ENCODE results near the gene LIMS1.

DNA sequence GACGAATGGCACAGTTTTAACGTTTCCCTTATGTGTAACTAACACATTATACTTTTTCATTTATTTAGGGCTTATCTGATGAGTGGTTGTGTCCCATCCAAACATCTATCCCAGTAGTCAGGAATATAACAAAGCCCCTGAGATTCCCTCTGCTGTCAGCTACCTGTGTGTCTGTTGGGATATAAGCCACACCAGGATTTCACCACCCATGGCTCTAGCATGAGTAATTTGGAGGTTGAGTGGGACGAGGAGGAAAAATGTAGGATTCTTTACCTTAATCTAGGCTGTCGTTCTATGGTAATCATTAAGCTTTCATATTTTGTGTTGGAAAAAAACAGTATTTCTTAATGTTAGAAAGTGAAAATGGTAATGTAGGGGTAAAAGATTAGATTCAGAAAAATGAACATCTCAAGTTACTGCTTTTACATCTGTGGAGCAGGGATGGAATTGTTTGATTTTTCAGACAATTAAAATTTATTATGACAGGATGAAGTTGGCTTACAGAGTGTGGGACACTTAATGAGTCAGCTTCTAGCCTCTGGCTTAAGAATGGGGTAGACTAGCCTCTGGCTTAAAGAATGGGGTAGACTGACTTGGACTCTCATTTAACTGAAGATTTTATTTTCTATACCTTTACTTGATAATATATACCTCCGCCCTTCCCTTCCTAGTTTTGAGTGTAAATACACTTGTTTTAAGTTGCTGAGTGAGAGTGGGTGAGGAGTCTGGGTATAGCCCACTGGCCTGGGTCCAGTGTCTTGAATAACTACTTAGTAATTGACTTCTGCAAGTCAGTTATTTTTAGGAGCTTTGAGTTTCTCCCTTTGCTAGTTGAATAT is 96.5 kb downstream of the LIMS1 start:
- TF ChIP-seq, protein P1, sequence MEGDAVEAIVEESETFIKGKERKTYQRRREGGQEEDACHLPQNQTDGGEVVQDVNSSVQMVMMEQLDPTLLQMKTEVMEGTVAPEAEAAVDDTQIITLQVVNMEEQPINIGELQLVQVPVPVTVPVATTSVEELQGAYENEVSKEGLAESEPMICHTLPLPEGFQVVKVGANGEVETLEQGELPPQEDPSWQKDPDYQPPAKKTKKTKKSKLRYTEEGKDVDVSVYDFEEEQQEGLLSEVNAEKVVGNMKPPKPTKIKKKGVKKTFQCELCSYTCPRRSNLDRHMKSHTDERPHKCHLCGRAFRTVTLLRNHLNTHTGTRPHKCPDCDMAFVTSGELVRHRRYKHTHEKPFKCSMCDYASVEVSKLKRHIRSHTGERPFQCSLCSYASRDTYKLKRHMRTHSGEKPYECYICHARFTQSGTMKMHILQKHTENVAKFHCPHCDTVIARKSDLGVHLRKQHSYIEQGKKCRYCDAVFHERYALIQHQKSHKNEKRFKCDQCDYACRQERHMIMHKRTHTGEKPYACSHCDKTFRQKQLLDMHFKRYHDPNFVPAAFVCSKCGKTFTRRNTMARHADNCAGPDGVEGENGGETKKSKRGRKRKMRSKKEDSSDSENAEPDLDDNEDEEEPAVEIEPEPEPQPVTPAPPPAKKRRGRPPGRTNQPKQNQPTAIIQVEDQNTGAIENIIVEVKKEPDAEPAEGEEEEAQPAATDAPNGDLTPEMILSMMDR (IDR thresholded peaks at IDR 0.05), result no peak
- no peak for TF ChIP-seq POLR2A (IDR thresholded peaks at IDR 0.05)
